GM12872 (cell line): ENCODE measurements around the gene CTSO.

ENCODE experiments used
- TF ChIP-seq, protein P1 (sequence below): IDR thresholded peaks from 3 replicates; pipeline ENCODE4 v1.5.1; 2011; ENCODE audit warnings: low read depth, mild to moderate bottlenecking, low read length, moderate library complexity; ENCODE audit not compliant: insufficient read depth

CTSO gene

DNA sequence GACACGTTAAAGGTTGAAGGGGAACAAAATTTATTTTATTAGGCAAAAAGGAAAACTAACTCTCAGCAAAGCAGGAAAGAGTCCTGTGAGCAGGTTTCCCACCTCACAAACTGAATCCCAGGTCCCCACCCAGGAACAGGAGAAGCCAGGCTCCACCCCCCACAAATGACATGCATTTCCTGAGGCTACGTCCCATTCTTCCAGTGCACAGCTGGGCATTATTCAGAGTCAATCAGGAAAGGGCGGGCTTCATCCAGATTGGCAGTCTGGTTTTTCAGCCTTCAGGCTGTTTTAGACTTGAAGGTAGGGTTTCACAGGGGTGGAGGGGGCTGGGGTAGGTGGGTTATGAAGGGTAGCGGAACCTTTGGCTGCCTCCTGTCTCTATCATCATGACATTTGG is 75.7 kb downstream of the CTSO start:
- TF ChIP-seq, protein P1, sequence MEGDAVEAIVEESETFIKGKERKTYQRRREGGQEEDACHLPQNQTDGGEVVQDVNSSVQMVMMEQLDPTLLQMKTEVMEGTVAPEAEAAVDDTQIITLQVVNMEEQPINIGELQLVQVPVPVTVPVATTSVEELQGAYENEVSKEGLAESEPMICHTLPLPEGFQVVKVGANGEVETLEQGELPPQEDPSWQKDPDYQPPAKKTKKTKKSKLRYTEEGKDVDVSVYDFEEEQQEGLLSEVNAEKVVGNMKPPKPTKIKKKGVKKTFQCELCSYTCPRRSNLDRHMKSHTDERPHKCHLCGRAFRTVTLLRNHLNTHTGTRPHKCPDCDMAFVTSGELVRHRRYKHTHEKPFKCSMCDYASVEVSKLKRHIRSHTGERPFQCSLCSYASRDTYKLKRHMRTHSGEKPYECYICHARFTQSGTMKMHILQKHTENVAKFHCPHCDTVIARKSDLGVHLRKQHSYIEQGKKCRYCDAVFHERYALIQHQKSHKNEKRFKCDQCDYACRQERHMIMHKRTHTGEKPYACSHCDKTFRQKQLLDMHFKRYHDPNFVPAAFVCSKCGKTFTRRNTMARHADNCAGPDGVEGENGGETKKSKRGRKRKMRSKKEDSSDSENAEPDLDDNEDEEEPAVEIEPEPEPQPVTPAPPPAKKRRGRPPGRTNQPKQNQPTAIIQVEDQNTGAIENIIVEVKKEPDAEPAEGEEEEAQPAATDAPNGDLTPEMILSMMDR: no peak

DNA sequence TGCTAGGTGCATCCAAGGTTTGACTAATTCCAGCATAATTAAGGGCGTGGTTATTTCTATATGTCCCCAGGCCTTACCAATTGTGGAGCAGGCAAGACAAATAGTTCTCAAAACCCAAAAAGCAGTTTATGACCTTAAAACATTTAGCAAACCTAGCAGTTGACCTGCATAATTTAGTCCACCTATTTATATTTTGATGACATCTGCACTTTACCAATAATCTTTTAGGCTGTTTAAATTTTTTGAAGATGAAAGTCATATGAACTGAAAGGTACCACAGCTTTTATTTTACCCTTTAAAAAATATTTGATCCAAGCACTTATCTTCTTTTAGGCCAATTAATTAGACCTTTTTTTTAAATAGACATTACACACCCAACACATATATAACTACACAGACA is 77.8 kb downstream of the CTSO start:
- TF ChIP-seq, protein P1: no peak
